Measurements from ENCODE around the gene TBL2. TPM values are rescaled to one million over a fixed set of nuclear protein-coding genes. Genes with fewer than 3 reads are reported as not detected.

Gene TBL2
- polyA plus RNA-seq, 3 donors = 10.4 to 40.1 (median 26.2) TPM

DNA sequence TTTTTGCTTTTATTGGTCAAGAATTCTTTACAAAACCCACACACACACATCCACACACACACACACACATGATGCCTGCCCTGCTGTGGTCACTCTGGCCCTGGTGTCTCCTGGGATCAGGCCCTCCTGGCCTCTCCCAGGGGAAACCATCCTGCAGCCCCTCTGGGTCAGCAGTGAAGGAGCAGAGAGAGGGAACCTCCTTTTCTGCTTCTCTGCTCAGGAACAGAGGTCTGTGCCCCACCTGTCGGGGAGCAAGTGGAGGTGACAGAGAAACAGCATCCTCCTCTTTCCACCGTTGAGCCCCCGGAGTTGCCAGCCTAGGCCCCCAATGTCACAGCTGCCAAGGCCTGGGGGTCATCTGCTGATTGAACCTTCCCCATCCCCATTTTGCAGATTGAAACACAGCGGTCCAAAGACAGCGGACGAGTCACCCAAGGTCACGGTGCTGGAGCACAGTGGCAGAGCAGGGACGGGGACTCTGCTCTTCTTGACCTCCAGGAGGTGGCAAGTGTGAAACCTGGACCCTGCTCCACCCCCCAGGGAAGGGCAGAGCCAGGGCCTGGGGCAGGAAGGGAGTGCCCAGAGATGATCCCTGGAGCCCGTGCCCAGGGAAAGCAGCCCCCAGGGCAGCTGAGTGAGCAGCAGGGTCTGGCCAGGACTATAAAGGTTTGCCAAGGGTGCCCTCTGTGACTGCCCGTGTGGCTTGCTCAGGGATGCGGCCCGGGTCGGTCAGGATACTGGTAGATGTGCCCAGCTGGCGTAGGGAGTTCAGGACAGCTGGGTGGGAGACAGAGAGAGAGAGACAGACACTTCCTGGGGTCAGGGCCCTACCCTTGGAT is 15.0 kb upstream of the TBL2 start:
- H3K36me3 ChIP-seq (replicated peaks in 1 of 2; ENCODE audit: control insufficient read depth in 1 of 2, insufficient read depth in 2 of 2, low read length in 2 of 2) = no peaks in the 10 kb centered on the region
- no peak overlapping the region for H3K4me3 ChIP-seq (replicated peaks in 1 of 3; ENCODE audit: low read depth in 2 of 3, low read length in 3 of 3)
- H3K27ac ChIP-seq (ENCODE audit: low read depth in 1 of 2, low read length in 2 of 2) = peak overlapping the region in 1 of 2 donors; percentile 32
- TF ChIP-seq CTCF (IDR thresholded peaks at IDR 0.05) = no peak
- Mint-ChIP-seq H3K36me3 (peaks cover 0 to 6% of the 10 kb centered on the region in 2 donors), H3K4me1 (peaks cover 31% of the 10 kb centered on the region), H3K27ac (peak overlapping the region in 6 of 7 donors; percentile 28 to 89 (median 59)), H3K9me3 (peaks cover 2 to 16% (median 6%) of the 10 kb centered on the region in 7 donors), H3K27me3 (ENCODE audit: low read depth in 3 of 3) (peaks cover 32 to 50% (median 41%) of the 10 kb centered on the region in 3 donors), H3K4me3 (peak overlapping the region in 1 of 2 donors; percentile 46)
- no peak for DNase-seq
- peaks cover 10 to 17% of the 10 kb centered on the region in 2 donors for H3K4me1 ChIP-seq (ENCODE audit: control insufficient read depth in 1 of 2, insufficient read depth in 2 of 2, low read length in 2 of 2)
- no peaks in the 10 kb centered on the region for H3K79me2 ChIP-seq (ENCODE audit: insufficient read depth, low read length)
- intact Hi-C loops (cut with micrococcal nuclease) = no loop called here
- no peak overlapping the region for H3K4me2 ChIP-seq (replicated peaks; ENCODE audit: extremely low read depth, low read length, poor library complexity, severe bottlenecking)
- 86% methylated on average over 9 of the region's 14 CpGs for WGBS (ENCODE audit: insufficient coverage)
- H4K20me1 ChIP-seq (ENCODE audit: insufficient read depth, low read length) = no peaks in the 10 kb centered on the region
- no peak overlapping the region for H2AFZ ChIP-seq (ENCODE audit: insufficient read depth, low read depth, low read length, poor library complexity, severe bottlenecking)
- no peaks in the 10 kb centered on the region for H3K9me3 ChIP-seq (replicated peaks in 1 of 2; ENCODE audit: control insufficient read depth in 1 of 2, insufficient read depth in 1 of 2, low read length in 2 of 2)
- H3K9ac ChIP-seq (ENCODE audit: insufficient read depth, low read length, poor library complexity, severe bottlenecking) = no peak overlapping the region
- peaks cover 2 to 38% of the 10 kb centered on the region in 2 donors for H3K27me3 ChIP-seq (ENCODE audit: control insufficient read depth in 2 of 2, insufficient read depth in 2 of 2, low read length in 2 of 2)

DNA sequence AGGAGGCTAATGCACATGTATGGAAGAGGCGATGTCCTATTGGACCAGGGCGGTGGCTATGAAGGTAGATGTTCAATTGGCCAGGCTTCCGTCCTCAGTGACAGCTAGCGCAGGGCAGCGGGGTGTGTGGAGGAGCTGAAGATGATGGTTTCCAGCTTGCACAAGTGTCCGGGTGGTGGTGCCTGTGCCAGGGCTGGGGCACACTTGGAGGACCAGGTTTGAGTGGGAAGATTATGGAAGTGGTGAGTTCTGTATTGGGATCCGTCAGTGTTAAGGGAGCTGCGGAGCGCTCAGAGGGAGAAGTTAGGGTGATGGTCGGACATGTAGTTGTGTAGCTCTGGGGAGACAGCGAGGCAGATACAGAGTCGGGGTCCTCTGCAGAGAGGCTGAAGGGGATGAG is 8.5 kb upstream of the TBL2 start:
- H3K4me3 Mint-ChIP-seq = peak overlapping the region in 1 of 2 donors; percentile 51
- TF ChIP-seq CTCF (IDR thresholded peaks at IDR 0.05) = no peak
- Histone ChIP-seq H3K27ac (ENCODE audit: low read depth in 1 of 2, low read length in 2 of 2) (peak overlapping the region; percentile 74 to 75), H3K79me2 (ENCODE audit: insufficient read depth, low read length) (no peaks in the 10 kb centered on the region), H3K4me3 (replicated peaks in 1 of 3; ENCODE audit: low read depth in 2 of 3, low read length in 3 of 3) (peak overlapping the region in 1 of 3 experiments; percentile 37), H4K20me1 (ENCODE audit: insufficient read depth, low read length) (no peaks in the 10 kb centered on the region), H3K4me1 (ENCODE audit: control insufficient read depth in 1 of 2, insufficient read depth in 2 of 2, low read length in 2 of 2) (peaks cover 60 to 61% of the 10 kb centered on the region in 2 donors), H3K9me3 (replicated peaks in 1 of 2; ENCODE audit: control insufficient read depth in 1 of 2, insufficient read depth in 1 of 2, low read length in 2 of 2) (no peaks in the 10 kb centered on the region), H3K36me3 (replicated peaks in 1 of 2; ENCODE audit: control insufficient read depth in 1 of 2, insufficient read depth in 2 of 2, low read length in 2 of 2) (no peaks in the 10 kb centered on the region), H3K4me2 (replicated peaks; ENCODE audit: extremely low read depth, low read length, poor library complexity, severe bottlenecking) (peak overlapping the region; percentile 15), H2AFZ (ENCODE audit: insufficient read depth, low read depth, low read length, poor library complexity, severe bottlenecking) (no peak overlapping the region), H3K27me3 (ENCODE audit: control insufficient read depth in 2 of 2, insufficient read depth in 2 of 2, low read length in 2 of 2) (no peaks in the 10 kb centered on the region), H3K9ac (ENCODE audit: insufficient read depth, low read length, poor library complexity, severe bottlenecking) (no peak overlapping the region)
- peaks cover 51% of the 10 kb centered on the region for H3K4me1 Mint-ChIP-seq
- DNase-seq = no peak
- intact Hi-C loops (cut with micrococcal nuclease) = loop anchor here in 1 of 2 donors (2.0 kb wide), 1 partner anchor 132 kb away; the partner anchor contains the start of gene STX1A
- peaks cover 0 to 5% (median 0%) of the 10 kb centered on the region in 3 donors for H3K27me3 Mint-ChIP-seq (ENCODE audit: low read depth in 3 of 3)
- peak overlapping the region; percentile 90 to 98 (median 95) for H3K27ac Mint-ChIP-seq
- no peaks in the 10 kb centered on the region for H3K9me3 Mint-ChIP-seq
- WGBS (ENCODE audit: insufficient coverage) = 94% methylated on average over 12 of the region's 12 CpGs
- peaks cover 2 to 3% of the 10 kb centered on the region in 2 donors for H3K36me3 Mint-ChIP-seq
